Measurements from ENCODE around the gene ARAP2. TPM values are rescaled to one million over a fixed set of nuclear protein-coding genes. Genes with fewer than 3 reads are reported as not detected.

Gene ARAP2
- total RNA-seq, 2 donors from 2014 or later, result 82.4 to 104 TPM

GRCh38 chr4:36043241-36043640 lies 201.1 kb downstream of the ARAP2 start:
- no peak overlapping the region for H3K27ac Mint-ChIP-seq
- no peak overlapping the region for H3K4me3 Mint-ChIP-seq
- ATAC-seq (no peak), DNase-seq (no peak)
- no peaks in the 10 kb centered on the region for H3K27me3 Mint-ChIP-seq
- no peaks in the 10 kb centered on the region for H3K4me1 Mint-ChIP-seq
- no peaks in the 10 kb centered on the region for H3K9me3 ChIP-seq (ENCODE audit: control insufficient read depth, low read length, poor library complexity, severe bottlenecking)
- H3K36me3 Mint-ChIP-seq (ENCODE audit: low read depth), result no peaks in the 10 kb centered on the region

- no peaks in the 10 kb centered on the region for H3K36me3 Mint-ChIP-seq (ENCODE audit: low read depth)
These were observed 202.0 kb downstream of the ARAP2 start for GRCh38 chr4:36042122-36042970.

GRCh38 chr4:36041340-36041739 lies 203.0 kb downstream of the ARAP2 start:
- no peaks in the 10 kb centered on the region for H3K27me3 Mint-ChIP-seq
- H3K9me3 ChIP-seq (ENCODE audit: control insufficient read depth, low read length, poor library complexity, severe bottlenecking), result no peaks in the 10 kb centered on the region
- DNase-seq, result no peak
- H3K4me3 Mint-ChIP-seq, result no peak overlapping the region
- H3K36me3 Mint-ChIP-seq (ENCODE audit: low read depth), result no peaks in the 10 kb centered on the region
- no peak for ATAC-seq
- H3K27ac Mint-ChIP-seq, result no peak overlapping the region
- no peaks in the 10 kb centered on the region for H3K4me1 Mint-ChIP-seq

More at GRCh38 chr4:36042122-36042970, 202.0 kb downstream of the ARAP2 start:
- Mint-ChIP-seq H3K27me3 (no peaks in the 10 kb centered on the region), H3K27ac (no peak overlapping the region), H3K4me1 (no peaks in the 10 kb centered on the region), H3K4me3 (no peak overlapping the region)
- H3K9me3 ChIP-seq (ENCODE audit: control insufficient read depth, low read length, poor library complexity, severe bottlenecking), result no peaks in the 10 kb centered on the region
- ATAC-seq, result no peak
- DNase-seq, result no peak

- Mint-ChIP-seq H3K27me3 (no peaks in the 10 kb centered on the region), H3K4me1 (no peaks in the 10 kb centered on the region), H3K4me3 (no peak overlapping the region), H3K36me3 (ENCODE audit: low read depth) (no peaks in the 10 kb centered on the region), H3K27ac (no peak overlapping the region)
- H3K9me3 ChIP-seq (ENCODE audit: control insufficient read depth, low read length, poor library complexity, severe bottlenecking), result no peaks in the 10 kb centered on the region
- ATAC-seq, result no peak
- no peak for DNase-seq
These were observed 205.3 kb downstream of the ARAP2 start for GRCh38 chr4:36039026-36039425.

GRCh38 chr4:36038491-36038890 lies 205.8 kb downstream of the ARAP2 start:
- H3K9me3 ChIP-seq (ENCODE audit: control insufficient read depth, low read length, poor library complexity, severe bottlenecking), result no peaks in the 10 kb centered on the region
- H3K4me1 Mint-ChIP-seq, result no peaks in the 10 kb centered on the region
- no peaks in the 10 kb centered on the region for H3K27me3 Mint-ChIP-seq
- H3K27ac Mint-ChIP-seq, result no peak overlapping the region
- H3K36me3 Mint-ChIP-seq (ENCODE audit: low read depth), result no peaks in the 10 kb centered on the region
- DNase-seq (no peak), ATAC-seq (no peak)
- H3K4me3 Mint-ChIP-seq, result no peak overlapping the region

- H3K9me3 ChIP-seq (ENCODE audit: control insufficient read depth, low read length, poor library complexity, severe bottlenecking), result no peaks in the 10 kb centered on the region
- no peaks in the 10 kb centered on the region for H3K36me3 Mint-ChIP-seq (ENCODE audit: low read depth)
- no peaks in the 10 kb centered on the region for H3K27me3 Mint-ChIP-seq
- no peaks in the 10 kb centered on the region for H3K4me1 Mint-ChIP-seq
- H3K27ac Mint-ChIP-seq, result no peak overlapping the region
- DNase-seq (no peak), ATAC-seq (no peak)
- no peak overlapping the region for H3K4me3 Mint-ChIP-seq
These were observed 207.2 kb downstream of the ARAP2 start for GRCh38 chr4:36037127-36037526.

GRCh38 chr4:36029951-36030350 lies 214.4 kb downstream of the ARAP2 start:
- DNase-seq (no peak), ATAC-seq (no peak)
- H3K4me3 Mint-ChIP-seq, result no peak overlapping the region
- no peaks in the 10 kb centered on the region for H3K27me3 Mint-ChIP-seq
- no peaks in the 10 kb centered on the region for H3K4me1 Mint-ChIP-seq
- H3K36me3 Mint-ChIP-seq (ENCODE audit: low read depth), result no peaks in the 10 kb centered on the region
- no peaks in the 10 kb centered on the region for H3K9me3 ChIP-seq (ENCODE audit: control insufficient read depth, low read length, poor library complexity, severe bottlenecking)
- H3K27ac Mint-ChIP-seq, result no peak overlapping the region

GRCh38 chr4:36027203-36027602 lies 217.1 kb downstream of the ARAP2 start:
- no peaks in the 10 kb centered on the region for H3K36me3 Mint-ChIP-seq (ENCODE audit: low read depth)
- DNase-seq (no peak), ATAC-seq (no peak)
- H3K9me3 ChIP-seq (ENCODE audit: control insufficient read depth, low read length, poor library complexity, severe bottlenecking), result no peaks in the 10 kb centered on the region
- no peak overlapping the region for H3K27ac Mint-ChIP-seq
- no peak overlapping the region for H3K4me3 Mint-ChIP-seq
- no peaks in the 10 kb centered on the region for H3K27me3 Mint-ChIP-seq
- no peaks in the 10 kb centered on the region for H3K4me1 Mint-ChIP-seq

GRCh38 chr4:36026348-36026880 lies 217.9 kb downstream of the ARAP2 start:
- no peak for DNase-seq
- H3K27ac Mint-ChIP-seq, result no peak overlapping the region
- no peak for ATAC-seq
- no peak overlapping the region for H3K4me3 Mint-ChIP-seq
- H3K27me3 Mint-ChIP-seq, result no peaks in the 10 kb centered on the region
- no peaks in the 10 kb centered on the region for H3K36me3 Mint-ChIP-seq (ENCODE audit: low read depth)
- H3K9me3 ChIP-seq (ENCODE audit: control insufficient read depth, low read length, poor library complexity, severe bottlenecking), result no peaks in the 10 kb centered on the region
- H3K4me1 Mint-ChIP-seq, result no peaks in the 10 kb centered on the region

GRCh38 chr4:36024901-36025660 lies 219.2 kb downstream of the ARAP2 start:
- H3K9me3 ChIP-seq (ENCODE audit: control insufficient read depth, low read length, poor library complexity, severe bottlenecking), result no peaks in the 10 kb centered on the region
- Mint-ChIP-seq H3K27ac (no peak overlapping the region), H3K27me3 (no peaks in the 10 kb centered on the region), H3K4me3 (no peak overlapping the region), H3K36me3 (ENCODE audit: low read depth) (no peaks in the 10 kb centered on the region), H3K4me1 (no peaks in the 10 kb centered on the region)
- ATAC-seq, result no peak
- no peak for DNase-seq

- Mint-ChIP-seq H3K4me3 (no peak overlapping the region), H3K27me3 (no peaks in the 10 kb centered on the region), H3K36me3 (ENCODE audit: low read depth) (no peaks in the 10 kb centered on the region), H3K4me1 (no peaks in the 10 kb centered on the region), H3K27ac (no peak overlapping the region)
- DNase-seq (no peak), ATAC-seq (no peak)
- no peaks in the 10 kb centered on the region for H3K9me3 ChIP-seq (ENCODE audit: control insufficient read depth, low read length, poor library complexity, severe bottlenecking)
These were observed 224.0 kb downstream of the ARAP2 start for GRCh38 chr4:36020351-36020750.

Data from T-helper 17 cell (primary cell).